Measurements from ENCODE around the gene RGS11. TPM values are rescaled to one million over a fixed set of nuclear protein-coding genes. Genes with fewer than 3 reads are reported as not detected.
A peak's percentile ranks its signal among the peaks of the same experiment; 100 is the strongest.

RGS11 gene
- total RNA-seq, 1 donor from 2014 or later = 0.70 TPM

- no peak for ATAC-seq
- DNase-seq (ENCODE audit: low spot score) = no peak
These were observed 21.2 kb upstream of the RGS11 start for GRCh38 chr16:296806-297510.

- DNase-seq (ENCODE audit: low spot score) = no peak
- no peak for ATAC-seq
These were observed 20.5 kb upstream of the RGS11 start for GRCh38 chr16:296276-296675.

- ATAC-seq (no peak), DNase-seq (ENCODE audit: low spot score) (no peak)
These were observed 17.5 kb upstream of the RGS11 start for GRCh38 chr16:293043-293775.

GRCh38 chr16:291539-291938 lies 15.8 kb upstream of the RGS11 start:
- ATAC-seq (no peak), DNase-seq (ENCODE audit: low spot score) (no peak)

DNA sequence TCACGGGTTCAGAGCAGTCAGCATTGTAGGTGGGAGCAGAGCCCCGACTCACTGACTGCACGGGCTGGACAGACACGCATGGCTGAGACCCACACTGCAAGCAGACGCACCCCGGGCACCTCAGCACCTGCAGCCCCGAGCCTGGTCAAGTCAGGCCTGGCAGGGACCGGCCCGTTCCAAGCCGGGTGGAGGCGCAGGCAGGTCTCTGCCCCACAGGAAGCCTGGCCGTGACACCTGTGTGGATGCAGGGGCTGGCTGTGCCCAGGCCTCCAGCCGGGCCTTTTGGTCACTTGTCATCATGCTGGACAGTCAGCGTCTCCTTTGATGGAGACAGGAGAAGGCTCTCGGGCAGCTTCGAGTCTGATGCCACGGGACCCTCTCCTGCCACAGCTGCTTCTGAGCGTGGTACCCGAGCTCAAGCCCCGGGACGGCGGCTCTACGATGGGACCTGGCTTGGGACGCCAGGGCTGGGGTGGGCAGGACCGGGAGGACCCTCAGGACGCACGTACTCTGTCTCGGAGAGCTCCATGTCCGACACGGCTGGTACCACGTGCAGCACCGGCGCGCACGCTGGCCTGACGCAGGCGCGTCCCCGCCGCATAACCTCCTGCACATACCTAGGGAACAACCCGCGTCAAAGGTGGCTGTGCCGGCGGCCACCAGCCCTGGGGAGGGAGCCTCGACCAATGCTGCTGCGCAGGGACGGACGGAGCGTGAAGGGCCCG lies 15.1 kb upstream of the RGS11 start:
- no peak for ATAC-seq
- no peak for DNase-seq (ENCODE audit: low spot score)

DNA sequence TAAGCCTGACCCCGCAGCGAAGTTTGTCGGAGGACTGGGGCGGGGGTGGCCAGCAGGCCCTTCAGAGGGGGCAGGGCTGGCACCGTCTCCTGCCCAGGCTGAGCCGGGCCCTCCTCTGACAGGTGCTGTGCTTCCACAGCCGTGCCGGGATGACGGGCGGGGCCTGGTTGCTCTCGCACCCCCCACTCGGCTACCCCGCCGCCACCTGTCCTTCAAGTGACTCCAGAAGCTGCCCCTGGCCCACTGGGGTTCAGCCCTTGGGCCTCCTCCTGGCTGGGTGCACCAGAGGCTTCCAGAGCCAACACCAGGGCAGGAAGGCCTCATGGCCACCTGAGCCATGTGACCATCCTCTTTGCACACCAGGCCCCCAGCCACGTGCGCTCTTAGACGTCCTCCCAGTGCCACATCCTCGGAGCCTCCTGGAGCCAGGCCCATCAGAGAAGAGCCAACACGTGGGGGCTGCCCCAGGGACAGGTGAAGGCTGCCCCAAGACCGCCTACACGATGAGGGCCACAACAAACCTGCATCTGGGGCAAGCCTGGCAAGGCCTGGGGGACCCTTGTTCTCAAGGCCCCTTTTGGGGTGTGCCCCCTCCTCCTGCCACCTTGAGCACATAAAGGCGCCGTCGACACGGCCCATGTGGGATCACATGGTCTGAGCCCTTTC lies 14.4 kb upstream of the RGS11 start:
- no peak for DNase-seq (ENCODE audit: low spot score)
- no peak for ATAC-seq

- no peak for ATAC-seq
These were observed 13.8 kb upstream of the RGS11 start for GRCh38 chr16:289395-289997.

DNA sequence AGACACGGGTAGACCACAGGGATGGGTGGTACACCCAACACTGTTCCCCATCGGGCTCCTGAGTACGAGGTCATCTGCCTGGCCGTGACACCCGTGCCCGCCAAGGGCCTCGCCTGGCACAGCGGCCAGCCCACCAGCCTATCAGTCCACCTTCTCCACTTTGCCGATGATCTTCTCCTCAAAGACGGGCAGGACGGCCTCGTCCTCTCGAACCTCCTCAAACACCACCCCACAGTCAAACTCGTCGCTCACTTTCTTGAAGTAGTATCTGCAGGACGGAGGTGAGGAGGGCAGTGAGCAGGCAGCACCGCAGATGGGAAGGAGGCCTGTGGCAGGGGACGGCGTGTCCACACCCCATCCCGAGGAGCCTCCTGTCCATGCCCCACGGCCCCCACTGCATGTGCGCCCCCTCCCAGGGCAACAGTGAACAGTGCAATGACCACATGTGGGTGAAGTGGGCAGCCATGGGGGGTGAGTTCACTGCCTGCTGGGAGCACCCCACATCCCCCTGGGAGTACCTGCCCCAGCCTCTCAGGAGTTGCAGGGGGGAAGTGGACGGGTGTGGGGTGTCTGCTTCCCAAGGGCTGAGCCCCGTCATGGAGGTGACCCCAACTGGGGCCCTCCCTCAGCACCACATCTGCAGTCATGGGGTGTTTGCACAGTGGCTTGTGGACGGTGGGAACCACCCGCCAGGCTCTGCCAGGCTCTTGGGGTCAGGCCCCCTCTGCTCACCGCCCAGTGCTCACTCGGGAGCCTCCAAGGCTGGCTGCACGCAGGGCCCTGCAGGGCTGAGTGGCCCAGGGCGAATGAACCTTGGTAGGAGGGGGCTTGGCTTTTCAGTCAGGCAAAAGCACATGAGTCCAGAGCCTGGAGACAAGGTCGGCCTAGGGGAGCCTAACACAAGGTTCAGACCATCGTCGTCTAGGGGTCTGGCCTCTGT lies 12.5 kb upstream of the RGS11 start:
- ATAC-seq = no peak
- no peak for DNase-seq (ENCODE audit: low spot score)

More at GRCh38 chr16:289395-289997, 13.8 kb upstream of the RGS11 start:
- DNase-seq (ENCODE audit: low spot score) = no peak

DNA sequence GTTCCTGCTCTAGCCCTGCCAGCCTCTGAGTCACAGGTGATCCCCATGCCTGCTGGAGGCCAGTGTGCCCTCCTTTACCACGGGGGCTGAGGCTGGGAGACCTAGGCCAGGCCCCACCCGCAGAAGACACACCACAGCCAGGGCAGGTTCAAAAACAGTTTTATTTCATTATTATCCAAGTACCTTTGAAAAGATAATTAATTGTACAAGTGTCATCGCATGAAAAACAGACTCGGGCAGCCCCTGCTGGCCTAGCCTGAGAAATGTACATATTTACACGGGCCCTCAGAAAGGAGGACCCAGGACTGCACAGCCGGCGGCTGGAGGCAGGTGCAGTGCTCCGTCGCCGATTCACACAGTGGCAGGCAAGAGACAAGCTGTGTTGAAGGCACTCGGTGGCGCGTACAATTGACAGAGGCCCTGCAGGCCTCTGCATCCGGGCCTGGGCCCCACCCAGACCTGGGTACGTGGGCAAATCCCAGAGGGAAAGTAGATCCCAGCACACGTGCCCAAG lies 11.6 kb upstream of the RGS11 start:
- DNase-seq (ENCODE audit: low spot score) (no peak), ATAC-seq (no peak)

DNA sequence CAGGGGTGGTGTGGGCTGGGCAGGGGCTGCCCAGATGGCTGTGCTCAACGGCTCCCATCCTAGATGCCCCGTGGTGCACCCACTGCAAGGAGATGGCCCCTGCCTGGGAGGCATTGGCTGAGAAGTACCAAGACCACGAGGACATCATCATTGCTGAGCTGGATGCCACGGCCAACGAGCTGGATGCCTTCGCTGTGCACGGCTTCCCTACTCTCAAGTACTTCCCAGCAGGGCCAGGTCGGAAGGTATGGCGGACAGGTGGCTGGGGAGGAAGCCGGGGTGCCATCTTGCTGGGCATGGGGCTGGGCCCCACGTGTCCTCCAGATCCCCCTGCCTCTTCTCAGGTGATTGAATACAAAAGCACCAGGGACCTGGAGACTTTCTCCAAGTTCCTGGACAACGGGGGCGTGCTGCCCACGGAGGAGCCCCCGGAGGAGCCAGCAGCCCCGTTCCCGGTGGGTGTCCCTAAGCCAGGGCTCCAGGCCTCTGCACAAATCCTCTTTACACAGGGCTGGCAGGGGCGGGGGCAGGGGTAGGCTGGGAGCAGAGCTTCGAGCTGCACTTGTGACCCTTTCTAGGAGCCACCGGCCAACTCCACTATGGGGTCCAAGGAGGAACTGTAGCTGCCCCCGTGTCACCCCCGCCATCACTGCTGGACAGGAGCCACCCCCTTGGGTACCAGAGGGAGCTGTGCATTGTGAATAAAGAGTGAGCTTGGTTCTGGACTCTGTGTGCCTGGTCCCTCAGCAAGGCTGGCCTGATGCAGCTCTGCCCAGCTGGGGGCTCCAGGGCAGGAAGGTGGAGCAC lies 10.9 kb upstream of the RGS11 start:
- ATAC-seq (no peak), DNase-seq (ENCODE audit: low spot score) (no peak)

- ATAC-seq (no peak), DNase-seq (ENCODE audit: low spot score) (no peak)
These were observed 9.7 kb upstream of the RGS11 start for GRCh38 chr16:285146-286055.

- DNase-seq (ENCODE audit: low spot score) = no peak
- ATAC-seq = no peak
These were observed 8.7 kb upstream of the RGS11 start for GRCh38 chr16:284204-285120.

GRCh38 chr16:283033-283805 lies 7.5 kb upstream of the RGS11 start, which contains the start of gene PDIA2:
Gene PDIA2 (plus strand): TSS chr16:283164. CDS start chr16:283170, 6 bp downstream.
- no peak for DNase-seq (ENCODE audit: low spot score)
- no peak for ATAC-seq

GRCh38 chr16:282491-282890 lies 6.7 kb upstream of the RGS11 start:
- no peak for DNase-seq (ENCODE audit: low spot score)
- no peak for ATAC-seq

DNA sequence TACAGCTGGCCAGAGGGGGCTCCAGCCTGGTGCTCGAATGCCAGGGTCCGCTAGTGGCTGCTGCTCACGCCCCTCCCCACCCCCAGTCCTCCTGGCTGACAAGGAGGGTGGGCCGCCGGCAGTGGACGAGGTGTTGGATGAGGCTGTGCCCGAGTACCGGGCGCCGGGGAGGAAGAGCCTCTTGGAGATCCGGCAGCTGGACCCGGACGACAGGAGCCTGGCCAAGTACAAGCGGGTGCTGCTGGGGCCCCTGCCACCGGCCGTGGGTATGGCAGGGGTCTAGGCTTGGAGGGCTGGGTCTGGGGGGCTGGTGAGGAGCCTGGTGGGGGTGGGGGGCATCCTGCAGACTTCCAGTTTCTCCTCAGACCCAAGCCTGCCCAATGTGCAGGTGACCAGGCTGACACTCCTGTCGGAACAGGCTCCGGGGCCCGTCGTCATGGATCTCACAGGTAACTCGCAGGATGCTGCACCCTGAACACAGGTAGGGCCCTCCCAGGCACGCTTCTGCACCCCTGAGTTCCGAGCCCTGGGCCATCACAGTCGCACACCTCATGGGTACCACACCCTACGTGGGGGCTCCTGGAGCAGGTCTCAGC lies 6.0 kb upstream of the RGS11 start:
- DNase-seq (ENCODE audit: low spot score) (no peak), ATAC-seq (peak; percentile 8)

All from left lobe of liver (tissue), 2 donors.